PC-3 (cell line): ENCODE data around the gene BTN1A1.

Source experiments
- EZH2 ChIP-seq: fragments of 300-600 bp; sonication (generic); IDR thresholded peaks from one replicate; pipeline ENCODE4 v1.6.1; 2017; ENCODE audit warnings: antibody characterized with exemption, mild to moderate bottlenecking, low read length; ENCODE audit not compliant: unreplicated experiment
- EZH2phosphoT487 ChIP-seq: fragments of 300-600 bp; sonication (generic); IDR thresholded peaks from 2 replicates; pipeline ENCODE4 v1.6.1; 2018; ENCODE audit warnings: mild to moderate bottlenecking, antibody characterized with exemption, low read length, borderline replicate concordance
- TF ChIP-seq, protein P1 (sequence below): fragments of 300-600 bp; sonication (generic); conservative IDR thresholded peaks from 2 replicates; pipeline ENCODE4 v1.5.1; 2017; ENCODE audit warnings: antibody characterized with exemption, low read depth, mild to moderate bottlenecking, low read length

DNA sequence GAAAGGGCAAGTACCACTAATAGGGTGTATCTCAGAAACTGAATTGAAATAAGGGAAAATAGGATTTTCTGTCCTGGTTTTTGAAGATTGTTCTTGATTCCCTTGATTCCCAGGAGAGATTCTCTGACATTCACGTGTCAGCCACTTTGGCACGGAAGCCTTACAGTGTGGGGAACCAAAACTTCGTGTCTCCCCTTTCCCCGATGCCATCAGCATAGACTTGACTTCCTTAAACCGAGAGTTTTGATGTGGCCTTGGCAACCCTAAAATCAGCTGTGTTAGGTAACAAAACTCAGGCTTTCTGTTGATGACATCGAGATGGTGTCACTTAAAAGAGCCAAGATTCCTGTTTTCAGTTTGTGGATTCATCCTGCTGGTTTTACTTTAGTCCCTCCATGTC is 45.5 kb downstream of the BTN1A1 start:
- TF ChIP-seq EZH2 (no peak), EZH2phosphoT487 (no peak)
- TF ChIP-seq, protein P1, sequence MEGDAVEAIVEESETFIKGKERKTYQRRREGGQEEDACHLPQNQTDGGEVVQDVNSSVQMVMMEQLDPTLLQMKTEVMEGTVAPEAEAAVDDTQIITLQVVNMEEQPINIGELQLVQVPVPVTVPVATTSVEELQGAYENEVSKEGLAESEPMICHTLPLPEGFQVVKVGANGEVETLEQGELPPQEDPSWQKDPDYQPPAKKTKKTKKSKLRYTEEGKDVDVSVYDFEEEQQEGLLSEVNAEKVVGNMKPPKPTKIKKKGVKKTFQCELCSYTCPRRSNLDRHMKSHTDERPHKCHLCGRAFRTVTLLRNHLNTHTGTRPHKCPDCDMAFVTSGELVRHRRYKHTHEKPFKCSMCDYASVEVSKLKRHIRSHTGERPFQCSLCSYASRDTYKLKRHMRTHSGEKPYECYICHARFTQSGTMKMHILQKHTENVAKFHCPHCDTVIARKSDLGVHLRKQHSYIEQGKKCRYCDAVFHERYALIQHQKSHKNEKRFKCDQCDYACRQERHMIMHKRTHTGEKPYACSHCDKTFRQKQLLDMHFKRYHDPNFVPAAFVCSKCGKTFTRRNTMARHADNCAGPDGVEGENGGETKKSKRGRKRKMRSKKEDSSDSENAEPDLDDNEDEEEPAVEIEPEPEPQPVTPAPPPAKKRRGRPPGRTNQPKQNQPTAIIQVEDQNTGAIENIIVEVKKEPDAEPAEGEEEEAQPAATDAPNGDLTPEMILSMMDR: no peak
